Stimulated activated CD4-positive, alpha-beta T cell treated with anti-CD3 and anti-CD28 coated beads, Interleukin-4, amount 100 ng/mL, for 1 hour (primary cell): ENCODE results near the gene ARHGEF4.
"Not testable (repeated sequence)": the region's sequence is repeated elsewhere in the genome, so short reads cannot be mapped to it uniquely, and the experiment has no call there.

ENCODE experiments used
- DNase-seq: peaks from one replicate; pipeline ENCODE4 v3.0.0-alpha.2; 2020

Gene ARHGEF4

DNA sequence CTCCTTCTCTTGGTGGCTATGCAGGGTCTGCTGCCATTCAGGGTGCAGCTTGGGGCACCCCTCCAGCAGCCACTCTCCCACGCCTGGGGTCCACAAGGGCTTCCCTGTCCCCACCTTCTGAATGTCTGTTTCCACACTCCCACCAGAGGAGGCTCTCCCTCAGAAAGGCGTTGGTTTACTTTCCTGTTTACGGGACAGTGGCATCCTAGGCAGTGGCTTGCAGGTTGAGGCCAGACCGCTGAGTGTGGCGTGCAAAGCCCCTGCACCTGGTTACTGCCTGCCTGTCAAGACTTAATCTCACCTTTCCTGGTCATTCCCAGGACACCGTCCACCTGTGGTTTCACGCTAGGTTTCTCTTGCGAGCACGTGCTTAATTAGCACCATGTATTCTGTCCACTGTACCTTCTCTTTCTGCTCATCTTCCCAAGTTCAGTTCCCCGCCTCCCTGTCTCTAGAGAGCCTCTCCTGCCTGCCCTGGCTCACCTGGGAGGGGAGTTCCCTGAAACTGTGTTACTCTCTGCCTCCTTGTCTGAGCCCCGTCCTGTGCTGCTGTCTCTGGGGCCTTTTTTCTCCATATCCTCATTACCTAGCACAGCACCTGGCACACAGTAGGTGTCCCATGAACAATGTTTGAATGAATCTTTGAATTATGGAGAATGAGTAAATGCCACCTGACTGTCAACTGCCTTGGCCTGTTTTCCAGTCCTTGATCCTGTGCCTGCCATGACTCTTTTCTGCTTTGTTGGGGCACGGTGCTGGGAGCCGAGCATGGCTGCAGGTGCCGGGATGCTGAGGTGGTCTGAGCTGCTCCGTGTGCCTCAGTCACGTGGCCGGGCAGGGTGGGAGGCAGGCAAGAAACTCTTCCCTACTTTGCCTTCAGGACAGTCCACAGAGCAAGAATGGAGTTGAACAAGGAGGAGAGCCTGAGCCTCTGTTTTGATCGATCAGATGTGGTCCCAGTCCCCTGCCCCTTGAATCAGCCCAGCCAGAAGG, 56.4 kb downstream of the ARHGEF4 start:
- DNase-seq: no peak

DNA sequence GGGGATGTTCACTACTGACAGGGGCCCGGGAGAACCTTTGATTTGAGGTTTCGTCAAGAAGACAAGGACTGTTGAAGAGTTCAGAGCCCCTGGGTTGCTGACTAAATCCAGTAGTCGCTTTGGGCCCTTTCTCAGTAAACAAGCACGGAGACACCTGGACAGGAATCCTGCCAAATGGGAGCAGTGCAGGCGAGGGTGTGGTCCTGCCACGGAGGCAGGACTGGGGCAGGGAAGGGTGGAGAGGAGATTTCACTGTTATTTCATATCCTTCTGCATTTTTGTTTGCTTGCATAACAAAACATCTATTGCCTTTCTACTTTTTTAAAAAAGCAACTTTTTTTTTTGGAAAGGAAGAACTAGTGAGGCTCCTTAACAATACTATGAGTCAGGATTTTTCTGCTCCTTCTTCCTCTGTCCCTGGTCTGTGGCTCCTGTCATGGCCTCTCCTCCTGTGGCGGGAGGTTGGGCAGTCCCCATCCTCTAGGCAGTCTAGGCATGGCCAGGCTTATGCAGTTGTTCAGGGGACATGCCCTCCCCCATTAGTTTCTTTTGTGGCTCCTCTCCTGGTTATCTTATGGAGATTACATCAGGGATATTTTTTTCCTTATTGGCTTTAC, 57.7 kb downstream of the ARHGEF4 start:
- DNase-seq: no peak

DNA sequence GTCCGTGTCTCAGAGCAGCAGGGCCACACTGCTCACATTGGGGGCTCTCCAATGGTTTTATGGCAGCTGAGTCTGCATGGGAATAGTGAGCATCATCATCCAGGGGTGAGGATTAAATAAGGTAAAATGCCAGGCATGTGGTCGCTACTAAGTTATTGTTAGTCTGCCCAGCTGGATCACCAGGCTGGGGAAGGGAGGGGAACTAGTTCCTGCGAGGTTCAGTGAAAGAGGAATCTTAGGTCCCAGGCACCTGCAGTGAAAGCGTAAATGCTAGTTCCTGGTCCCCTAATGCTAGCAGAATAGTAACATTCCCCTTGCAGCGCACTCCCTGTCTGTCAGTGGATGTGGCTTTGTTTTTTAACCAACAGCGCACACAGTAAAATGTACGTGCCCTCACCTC, 60.1 kb downstream of the ARHGEF4 start:
- no peak for DNase-seq

DNA sequence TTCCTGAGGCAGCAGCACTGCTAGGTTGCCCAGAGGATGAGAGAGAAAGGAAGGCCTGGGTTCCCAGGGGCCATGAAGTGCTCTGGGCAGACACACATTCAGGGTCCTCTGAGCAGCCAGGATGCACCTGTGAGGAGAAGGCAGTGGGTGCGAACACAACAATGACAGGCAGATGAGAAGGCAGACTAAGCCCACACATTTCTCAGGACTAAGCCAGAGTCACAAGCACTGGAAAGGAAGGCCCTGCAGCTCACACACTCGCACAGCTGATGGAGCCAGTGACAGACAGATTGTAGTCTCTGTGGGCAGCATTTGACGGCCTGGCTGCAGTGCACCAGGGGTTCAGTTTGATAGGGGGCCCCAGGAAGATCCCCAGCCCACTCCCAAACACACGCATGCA, 61.8 kb downstream of the ARHGEF4 start:
- DNase-seq: no peak

DNA sequence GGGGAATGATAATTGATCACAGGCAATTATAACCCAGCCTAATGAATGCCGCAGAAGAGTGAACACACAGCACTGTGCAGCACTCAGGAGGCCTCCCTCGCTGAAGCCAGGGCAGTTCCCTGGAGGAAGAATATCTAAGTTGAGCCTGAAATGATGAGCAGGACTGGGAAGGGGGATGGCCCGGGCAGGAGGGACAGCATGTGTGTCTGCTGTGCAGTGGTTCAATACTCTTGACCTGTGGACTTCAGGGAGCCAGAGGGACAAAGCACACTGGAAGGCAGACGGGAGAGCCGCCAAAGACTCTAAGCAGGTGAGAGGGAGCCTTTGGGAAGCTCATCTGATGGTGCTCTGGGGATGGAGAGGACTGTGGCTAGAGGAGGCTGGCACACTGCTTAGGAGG, 62.6 kb downstream of the ARHGEF4 start:
- DNase-seq: no peak

DNA sequence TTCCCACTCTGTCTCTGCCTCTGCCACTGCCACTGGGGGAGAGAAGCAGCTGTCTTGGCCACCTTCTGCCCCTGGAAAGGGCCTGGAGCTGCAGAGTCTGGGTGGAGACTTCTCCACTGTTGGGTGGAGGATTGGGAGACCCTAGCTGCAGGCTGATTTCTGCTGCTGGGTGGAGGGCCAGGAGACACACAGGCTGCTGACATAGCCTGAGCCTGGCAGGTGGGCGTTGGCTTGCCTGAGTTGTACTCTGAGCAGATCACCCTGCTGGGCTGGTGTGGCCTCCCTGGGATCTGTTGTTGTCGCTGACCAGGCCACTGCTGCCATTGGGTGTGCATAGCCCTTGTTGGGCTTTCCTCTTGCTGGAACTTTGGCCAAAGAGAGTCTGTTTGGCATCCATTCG, 64.3 kb downstream of the ARHGEF4 start:
- DNase-seq: no peak

DNA sequence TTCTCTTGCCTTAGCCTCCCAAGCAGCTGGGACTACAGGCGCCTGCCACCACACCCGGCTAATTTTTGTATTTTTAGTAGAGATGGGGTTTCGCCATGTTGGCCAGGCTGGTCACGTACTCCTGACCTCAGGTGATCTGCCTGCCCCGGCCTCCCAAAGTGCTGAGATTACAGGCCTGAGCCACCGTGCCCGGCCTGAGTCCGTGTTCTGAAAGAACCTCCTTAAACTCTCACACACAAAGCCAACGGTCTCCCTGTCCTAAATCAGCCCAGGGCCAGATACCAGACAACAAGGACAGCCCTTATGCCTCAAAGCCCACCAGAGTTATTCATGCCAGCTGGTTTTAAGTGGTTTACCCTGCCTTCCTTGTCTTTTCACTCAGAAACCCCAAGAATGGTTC, 64.9 kb downstream of the ARHGEF4 start:
- not testable (repeated sequence) for DNase-seq

DNA sequence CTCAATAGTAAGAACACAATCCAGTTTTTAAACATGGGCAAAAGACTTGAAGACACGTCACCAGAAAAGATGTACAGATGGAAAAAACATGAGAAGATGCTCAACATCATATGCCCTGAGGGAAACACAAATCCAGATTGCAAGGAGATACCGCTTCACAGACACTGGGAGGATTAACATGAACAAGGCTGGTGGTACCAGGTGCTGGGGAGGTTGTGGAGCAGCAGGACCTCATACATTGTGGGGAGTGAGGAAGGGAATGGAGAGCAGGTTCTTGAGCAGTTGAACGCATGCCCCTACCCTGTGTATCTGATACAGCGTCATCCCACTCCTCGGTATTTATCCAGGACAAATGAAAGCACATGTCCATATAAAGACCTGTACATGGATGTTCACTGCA, 72.1 kb downstream of the ARHGEF4 start:
- no peak for DNase-seq

DNA sequence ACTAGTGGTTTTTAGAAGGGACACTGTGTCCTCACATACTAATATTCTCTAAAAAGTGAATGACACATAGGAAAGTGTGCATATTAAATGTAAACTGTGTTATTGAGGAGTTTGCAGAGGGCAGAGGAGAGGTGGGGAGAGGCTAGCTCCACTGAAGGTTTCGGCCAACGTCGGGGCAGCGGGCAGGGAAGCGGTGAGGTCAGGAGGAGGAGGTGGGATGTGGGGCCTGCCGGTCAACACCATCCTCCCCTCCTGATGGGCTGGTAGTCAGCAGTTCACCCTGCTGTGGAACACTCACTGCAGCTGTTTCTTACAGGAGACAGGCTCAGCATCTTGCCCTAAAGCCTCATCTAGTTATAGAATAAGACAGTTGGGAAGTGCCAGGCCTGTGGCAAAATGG, 74.2 kb downstream of the ARHGEF4 start:
- no peak for DNase-seq

DNA sequence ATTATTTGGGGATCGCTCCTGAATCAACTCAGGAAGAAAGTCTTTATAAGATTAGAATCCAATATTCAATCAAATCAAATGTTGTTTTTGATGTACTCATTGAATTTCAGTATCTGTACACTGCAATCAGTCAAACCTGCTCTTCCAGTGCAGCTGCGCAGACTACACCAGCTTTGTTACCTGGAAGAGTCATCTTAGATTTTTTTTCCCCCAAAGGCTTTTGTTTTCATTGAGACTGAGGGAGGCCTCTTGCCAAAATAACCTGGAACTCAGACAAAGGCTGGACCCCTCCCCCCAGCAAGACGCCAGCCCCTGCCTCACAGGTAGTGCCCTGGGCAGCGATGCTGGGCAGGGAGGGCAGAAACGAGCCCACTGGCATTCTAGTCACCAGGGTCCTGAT, 74.8 kb downstream of the ARHGEF4 start:
- no peak for DNase-seq

DNA sequence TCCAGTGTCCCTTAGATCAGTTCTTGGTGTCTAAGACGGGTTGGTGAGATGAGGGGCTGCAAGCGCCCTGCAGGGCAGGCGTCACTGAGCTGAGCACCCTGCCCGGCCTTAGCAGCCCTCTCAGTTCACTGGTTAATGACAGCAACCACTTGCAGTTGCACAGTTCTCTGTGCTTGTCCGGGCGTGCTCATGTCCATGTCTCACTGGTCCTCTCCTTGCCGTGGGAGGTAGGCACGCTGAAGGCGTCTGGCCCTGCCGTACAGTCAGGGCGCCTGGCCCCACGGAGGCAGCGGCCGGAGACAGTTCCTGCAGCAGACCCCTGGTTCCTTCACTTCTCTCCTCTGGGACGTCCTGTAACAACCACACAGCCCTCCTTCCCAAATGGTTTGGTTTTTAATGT, 75.3 kb downstream of the ARHGEF4 start:
- DNase-seq: no peak

DNA sequence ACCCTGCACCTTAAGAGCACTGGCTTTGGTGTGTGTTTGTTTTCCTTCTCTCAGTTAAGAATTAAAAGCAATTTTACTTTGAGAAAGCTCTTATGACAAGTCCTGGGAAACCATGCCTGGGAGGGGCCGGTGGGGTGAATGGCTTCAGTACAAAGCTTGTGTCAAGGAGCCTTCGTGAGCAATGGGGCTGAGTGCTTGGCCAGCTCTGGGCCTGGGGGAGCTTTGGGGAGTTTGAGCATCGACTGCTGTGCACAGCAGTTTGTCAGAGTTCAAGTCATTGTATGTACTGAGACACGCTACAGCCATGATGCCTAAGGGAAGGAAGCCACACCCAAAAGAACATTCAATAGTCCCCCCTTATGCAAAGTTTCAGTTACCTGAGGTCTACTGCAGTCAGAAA, 75.8 kb downstream of the ARHGEF4 start:
- no peak for DNase-seq

DNA sequence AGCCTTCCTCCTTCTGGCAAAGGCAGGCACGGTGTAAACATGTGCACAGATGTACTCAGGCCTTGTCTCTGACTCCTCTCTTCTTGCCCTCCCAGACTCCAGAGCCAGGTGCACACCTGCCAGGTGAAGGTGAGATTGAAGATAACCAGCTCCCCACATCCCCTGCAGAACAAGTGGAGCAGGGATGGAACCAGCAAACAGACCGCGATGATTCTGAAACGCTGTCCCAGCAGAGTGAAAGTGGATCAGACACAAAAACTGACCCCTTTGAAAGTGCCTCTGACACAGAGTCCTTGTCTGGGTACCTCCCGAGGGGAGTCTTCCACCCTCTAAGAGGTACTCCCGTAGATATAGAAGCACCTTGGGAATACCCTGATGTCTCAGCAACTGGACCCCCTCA, 77.2 kb downstream of the ARHGEF4 start:
- no peak for DNase-seq

DNA sequence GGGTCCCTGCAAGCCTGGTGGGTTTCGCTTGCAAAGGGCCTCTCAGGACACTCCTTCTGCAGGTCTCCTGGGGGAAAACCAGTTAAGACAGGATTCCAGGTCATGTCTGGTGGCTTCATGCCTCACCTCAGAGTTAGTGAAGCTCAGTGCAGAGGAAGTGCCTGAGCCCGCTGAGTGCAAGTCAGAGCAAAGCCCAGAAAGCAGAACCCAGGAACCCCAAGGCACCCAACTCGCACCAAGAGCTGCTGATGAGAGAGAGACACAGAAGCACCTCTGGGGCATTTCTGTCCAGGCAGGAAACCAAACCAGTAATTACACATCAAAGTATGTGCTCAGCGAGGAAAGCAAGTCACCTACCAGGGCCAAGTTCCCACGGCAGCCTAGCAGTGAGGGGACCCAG, 78.4 kb downstream of the ARHGEF4 start:
- no peak for DNase-seq

DNA sequence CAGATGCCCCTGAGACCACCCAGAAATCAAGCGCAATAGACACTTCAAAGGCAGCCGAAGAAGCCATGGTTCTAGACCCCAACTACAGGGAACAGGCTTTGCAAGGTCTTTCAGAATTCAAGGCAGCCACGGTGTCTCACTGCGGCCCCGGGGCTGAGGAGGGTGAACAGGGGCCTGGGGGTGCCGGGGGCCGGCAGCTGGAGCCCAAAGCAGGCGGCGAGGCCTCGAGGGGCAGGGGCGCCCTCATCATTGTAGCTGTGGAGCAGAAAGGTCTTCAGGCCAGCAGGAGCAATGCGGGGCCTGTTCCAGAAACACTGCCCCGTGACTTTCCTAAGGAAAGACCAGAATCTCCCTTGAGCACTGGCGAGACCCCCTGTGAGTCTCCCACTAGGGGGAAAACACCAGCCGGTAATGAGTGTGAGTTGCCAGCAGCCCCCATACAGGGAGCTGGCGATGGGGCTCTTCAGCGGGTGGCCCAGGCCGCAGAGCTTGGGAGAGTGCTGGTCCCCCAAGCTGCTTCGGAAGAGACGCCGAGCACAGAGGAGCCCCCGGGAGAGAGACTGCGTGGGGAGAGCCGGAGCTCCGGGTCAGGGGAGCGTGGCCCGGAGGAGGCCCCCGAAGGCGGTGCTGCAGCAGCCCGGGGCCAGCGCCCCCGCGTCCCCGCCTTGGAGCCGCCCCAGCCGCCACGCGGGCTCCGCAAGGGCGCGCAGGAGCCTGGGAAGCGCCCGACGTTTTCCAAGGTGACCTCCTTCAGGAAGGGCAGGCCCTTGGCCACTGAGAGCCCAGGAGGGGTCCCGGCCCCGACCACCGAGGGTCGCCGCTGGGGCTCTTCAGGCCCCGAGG, 79.1 kb downstream of the ARHGEF4 start:
- no peak for DNase-seq

DNA sequence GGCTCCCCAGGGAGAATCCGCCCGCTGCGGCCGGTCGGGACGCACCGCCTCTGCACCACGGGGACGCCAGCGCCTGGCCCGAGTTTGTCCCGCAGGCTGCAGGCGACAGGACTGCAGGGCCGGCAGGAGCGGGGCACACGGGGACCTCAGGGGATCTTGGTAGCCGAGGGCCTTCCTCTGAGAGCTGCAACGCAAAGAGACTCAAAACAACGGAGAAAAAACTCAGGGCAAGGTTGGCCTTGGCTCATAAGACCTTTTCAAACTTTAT, 79.7 kb downstream of the ARHGEF4 start:
- DNase-seq: no peak

DNA sequence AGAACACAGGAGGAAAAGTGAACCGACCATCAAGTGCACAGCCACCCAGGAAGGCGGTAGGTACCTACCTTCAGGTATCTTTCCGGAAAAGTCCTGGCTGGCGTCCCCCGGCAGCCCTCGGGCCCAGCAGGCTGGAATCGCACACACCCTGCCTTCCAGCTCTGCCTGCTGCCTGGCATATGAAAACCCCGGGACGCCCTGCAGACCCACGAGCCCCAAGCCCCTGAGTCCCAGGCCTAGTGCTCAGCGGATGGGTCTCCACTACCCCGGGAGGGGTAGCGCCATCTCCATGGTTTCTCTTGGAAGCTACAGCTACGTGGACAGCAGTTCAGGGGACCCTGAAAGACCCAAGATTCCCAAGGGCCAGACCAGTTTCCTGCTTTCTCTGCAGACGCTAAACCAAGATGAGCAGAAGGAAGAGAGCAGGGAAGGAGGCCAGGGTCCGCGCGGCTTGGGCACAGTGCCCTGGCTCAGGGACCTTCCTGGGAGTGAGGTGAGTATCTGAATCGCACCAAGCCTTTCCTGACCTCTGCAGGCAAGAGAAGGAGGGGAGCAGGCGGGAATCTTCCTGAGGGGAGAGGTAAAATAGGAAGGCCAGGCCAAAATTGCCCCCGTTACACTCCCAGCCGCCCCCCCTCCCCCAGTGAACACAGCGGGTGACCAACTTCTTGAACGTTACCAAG, 80.4 kb downstream of the ARHGEF4 start:
- no peak for DNase-seq

DNA sequence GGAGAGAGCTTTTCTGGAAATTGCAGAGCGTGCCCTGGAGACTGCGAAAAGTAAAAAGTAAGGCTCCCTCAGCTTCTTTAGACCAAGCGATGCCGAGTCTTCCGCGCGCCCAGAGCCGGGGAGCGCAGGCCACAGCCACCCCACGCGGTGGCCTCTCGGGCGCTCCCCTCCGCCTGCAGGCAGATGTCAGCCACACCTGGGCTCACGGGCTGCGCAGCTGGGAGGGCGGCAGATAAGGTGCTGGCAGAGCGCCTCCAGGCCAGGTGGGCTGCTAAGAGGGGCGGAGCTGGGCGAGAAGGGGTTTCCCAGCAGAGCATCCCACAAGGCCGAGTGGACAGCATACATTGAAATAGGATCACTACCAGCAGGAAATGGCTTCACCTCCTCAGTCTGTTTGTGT, 81.7 kb downstream of the ARHGEF4 start:
- no peak for DNase-seq

DNA sequence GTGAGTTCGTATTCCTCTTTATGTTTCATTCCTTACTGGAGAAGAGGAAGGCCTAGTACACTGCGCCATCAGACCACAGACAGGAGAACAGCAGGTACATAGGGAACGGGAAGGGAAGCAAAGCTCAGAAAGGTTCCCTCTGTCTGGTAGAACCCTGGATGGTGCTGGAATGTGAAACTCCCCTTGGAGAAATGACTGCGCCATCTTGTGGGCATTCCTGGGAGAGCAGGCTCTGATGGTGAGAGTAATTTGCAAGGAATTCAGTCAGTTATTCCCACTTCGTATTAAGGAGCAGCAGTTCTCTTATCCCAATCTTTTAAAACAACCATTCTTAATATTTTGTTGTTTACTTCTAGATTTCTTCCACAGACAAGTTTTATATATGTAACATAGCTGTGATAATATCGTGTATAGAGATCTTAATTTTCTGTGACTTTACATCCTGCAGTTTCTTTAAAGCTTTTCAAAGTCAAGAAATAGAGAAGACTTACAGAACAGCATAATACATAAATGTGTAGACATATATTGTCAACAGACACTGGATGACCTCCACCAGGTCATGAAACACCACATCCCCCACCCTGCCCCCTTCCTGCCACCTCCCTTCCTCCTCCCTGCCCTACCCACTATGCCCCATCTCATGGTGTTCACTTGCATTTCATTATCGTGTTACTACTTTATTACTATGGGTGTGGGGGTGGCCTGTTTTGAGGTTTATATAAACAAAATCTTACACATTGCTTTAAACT, 83.9 kb downstream of the ARHGEF4 start:
- DNase-seq: peak; percentile 56

DNA sequence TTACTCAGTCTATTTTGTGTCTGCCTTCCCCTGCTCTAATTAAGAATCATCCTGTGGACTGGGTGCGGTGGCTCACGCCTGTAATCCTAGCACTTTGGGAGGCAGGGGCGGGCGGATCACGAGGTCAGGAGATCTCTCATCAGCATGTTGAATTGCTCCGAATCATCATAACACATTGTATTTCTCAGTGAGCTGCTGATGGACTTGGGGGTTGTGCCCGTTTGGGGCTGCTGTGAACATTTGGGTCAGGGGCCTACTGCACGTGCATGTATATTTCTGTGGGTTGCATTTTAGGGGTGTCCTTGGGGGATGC, 84.4 kb downstream of the ARHGEF4 start:
- no peak for DNase-seq

DNA sequence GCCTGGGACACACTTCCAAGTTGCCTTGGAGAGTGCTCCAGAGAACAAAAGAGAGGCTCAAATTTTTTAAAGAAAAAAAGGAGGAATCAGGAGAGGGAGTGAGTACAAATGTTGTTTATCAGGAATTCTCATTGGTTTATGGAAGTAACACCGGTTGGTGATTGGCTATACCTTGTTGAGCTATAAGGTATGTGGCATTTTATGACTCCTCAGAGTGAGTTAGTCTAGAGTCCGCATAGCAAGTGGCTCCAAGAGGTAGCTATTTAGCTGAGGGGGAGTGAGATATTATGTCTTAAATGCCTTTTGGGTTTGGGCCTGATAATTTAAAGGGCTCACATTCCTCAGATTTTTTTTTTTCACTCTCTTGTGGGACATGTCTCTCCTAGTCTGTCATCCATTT, 85.7 kb downstream of the ARHGEF4 start:
- DNase-seq: no peak

DNA sequence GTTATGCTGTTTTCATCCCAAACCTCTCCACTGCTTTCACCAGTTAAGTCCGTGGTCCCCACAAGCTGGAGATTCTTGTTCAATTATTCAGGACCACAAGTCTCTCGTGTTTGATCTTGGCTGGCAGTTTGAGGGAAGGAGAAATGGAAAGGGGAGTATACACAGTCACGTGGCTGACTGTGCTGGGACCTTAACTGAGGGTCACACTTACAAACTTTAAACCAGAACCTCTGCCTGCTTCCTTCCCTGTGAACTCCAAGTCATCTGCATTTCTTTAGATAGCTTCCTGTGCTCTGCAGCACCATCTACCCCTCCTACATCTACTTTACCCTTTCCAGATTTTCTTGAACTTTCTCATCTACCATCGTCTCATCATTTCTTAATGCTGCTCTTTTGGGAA, 91.7 kb downstream of the ARHGEF4 start:
- DNase-seq: no peak
